ENCODE results near the gene CLBA1.

Gene CLBA1

DNA sequence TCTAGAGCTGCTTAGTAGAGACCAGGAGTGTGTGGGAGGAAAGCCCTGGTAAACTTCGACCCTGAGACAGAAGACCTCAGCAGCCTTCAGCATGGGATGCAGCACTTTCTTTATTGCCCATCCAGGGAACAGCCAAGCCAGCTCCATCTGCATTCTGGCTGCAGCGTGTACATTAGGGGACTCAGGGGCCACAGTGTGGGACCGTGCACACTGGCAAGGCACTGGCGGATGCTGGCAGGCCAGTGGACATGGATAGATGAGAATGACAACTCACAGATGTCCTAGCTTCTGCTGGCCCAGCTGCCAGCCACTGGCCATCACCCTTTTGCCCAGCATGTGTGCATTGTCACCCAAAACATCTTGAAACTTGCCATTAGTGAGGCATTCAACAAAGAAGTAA, 48.4 kb upstream of the CLBA1 start:
- Histone ChIP-seq H3K36me3 (ENCODE audit: insufficient read depth, low read length) (no peaks in the 10 kb centered on the region), H3K27me3 (ENCODE audit: insufficient read depth, low read length, poor library complexity, severe bottlenecking) (no peaks in the 10 kb centered on the region), H3K4me3 (ENCODE audit: low read length, poor library complexity, severe bottlenecking) (no peak overlapping the region), H3K4me2 (ENCODE audit: low read depth, low read length, poor library complexity, severe bottlenecking) (no peak overlapping the region), H2AFZ (ENCODE audit: low read length) (no peak overlapping the region), H3K9me2 (replicated peaks; ENCODE audit: low read depth, low read length) (no peaks in the 10 kb centered on the region), H3K9ac (ENCODE audit: low read depth, low read length, poor library complexity, severe bottlenecking) (no peak overlapping the region), H3K9me3 (ENCODE audit: insufficient read depth, low read depth, low read length) (no peaks in the 10 kb centered on the region), H3K4me1 (ENCODE audit: insufficient read depth, low read length, poor library complexity, severe bottlenecking) (no peaks in the 10 kb centered on the region), H3K79me2 (ENCODE audit: insufficient read depth, low read length) (no peaks in the 10 kb centered on the region), H3F3A (ENCODE audit: low read depth) (no peaks in the 10 kb centered on the region), H4K20me1 (ENCODE audit: insufficient read depth, low read length, poor library complexity, severe bottlenecking) (no peaks in the 10 kb centered on the region)
- TF ChIP-seq EZH2phosphoT487 (IDR thresholded peaks at IDR 0.05; ENCODE audit: borderline replicate concordance) = no peak
- TF ChIP-seq CTCF (conservative IDR thresholded peaks at IDR 0.05; ENCODE audit: low read length) = no peak

DNA sequence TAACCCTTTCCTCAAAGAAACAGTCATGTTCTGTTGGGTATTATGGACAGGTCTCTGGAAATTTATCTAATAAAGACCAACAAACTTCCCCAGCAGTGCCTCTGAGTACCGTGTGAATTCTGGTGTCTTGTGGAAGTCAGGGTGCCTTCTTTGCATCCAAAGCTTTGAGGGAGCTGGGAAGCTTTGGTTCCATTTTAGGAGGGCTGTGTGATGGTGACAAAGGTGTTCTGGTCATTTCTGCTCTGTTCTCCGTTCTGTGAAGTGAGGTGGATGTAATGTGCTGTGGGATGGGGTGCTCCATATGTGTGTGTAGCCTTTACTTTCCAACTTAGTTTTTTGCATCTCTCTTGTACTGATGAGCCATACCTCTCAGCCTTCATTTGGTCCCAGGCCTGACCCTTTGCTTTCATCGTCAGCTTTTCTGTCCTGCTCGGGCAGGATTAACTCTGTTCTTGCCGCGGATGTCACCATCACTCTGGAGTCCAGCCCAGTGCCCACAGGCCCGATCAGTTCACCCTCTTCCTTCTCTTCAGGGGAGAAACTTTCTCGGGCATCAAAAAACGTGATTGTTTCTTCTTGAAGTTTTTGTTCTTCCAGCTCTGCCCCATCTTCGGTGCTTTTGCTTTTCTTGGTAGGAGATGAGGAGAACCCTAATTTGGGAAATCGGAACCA, 47.8 kb upstream of the CLBA1 start:
- Histone ChIP-seq H3F3A (ENCODE audit: low read depth) (no peaks in the 10 kb centered on the region), H3K9me3 (ENCODE audit: insufficient read depth, low read depth, low read length) (no peaks in the 10 kb centered on the region), H3K36me3 (ENCODE audit: insufficient read depth, low read length) (no peaks in the 10 kb centered on the region), H3K9me2 (replicated peaks; ENCODE audit: low read depth, low read length) (no peaks in the 10 kb centered on the region), H3K4me3 (ENCODE audit: low read length, poor library complexity, severe bottlenecking) (no peak overlapping the region), H3K4me2 (ENCODE audit: low read depth, low read length, poor library complexity, severe bottlenecking) (no peak overlapping the region), H3K4me1 (ENCODE audit: insufficient read depth, low read length, poor library complexity, severe bottlenecking) (no peaks in the 10 kb centered on the region), H2AFZ (ENCODE audit: low read length) (no peak overlapping the region), H3K79me2 (ENCODE audit: insufficient read depth, low read length) (no peaks in the 10 kb centered on the region), H3K9ac (ENCODE audit: low read depth, low read length, poor library complexity, severe bottlenecking) (no peak overlapping the region), H3K27me3 (ENCODE audit: insufficient read depth, low read length, poor library complexity, severe bottlenecking) (no peaks in the 10 kb centered on the region), H4K20me1 (ENCODE audit: insufficient read depth, low read length, poor library complexity, severe bottlenecking) (no peaks in the 10 kb centered on the region)
- no peak for TF ChIP-seq CTCF (conservative IDR thresholded peaks at IDR 0.05; ENCODE audit: low read length)
- TF ChIP-seq EZH2phosphoT487 (IDR thresholded peaks at IDR 0.05; ENCODE audit: borderline replicate concordance) = no peak

DNA sequence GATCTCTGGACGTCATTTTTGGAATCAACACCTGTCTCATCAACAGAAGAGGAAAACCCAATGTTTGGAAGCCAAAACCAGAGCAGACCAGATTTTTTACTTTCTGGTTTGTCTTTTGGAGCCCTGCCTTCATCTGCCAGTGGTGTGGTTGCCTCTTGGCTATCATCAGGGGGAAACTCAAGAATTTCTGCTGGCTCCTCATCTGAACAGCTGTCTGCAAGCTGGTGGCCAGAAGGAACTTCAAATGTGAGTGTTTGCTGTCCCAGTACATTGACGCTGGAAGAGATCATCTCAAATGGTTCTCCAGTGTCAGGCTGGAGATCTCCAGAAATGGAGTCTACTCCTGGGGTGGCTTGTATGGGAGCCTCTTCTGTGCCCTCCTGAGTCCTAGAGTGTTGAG, 47.2 kb upstream of the CLBA1 start:
- H3K79me2 ChIP-seq (ENCODE audit: insufficient read depth, low read length) = no peaks in the 10 kb centered on the region
- no peaks in the 10 kb centered on the region for H3K9me3 ChIP-seq (ENCODE audit: insufficient read depth, low read depth, low read length)
- no peaks in the 10 kb centered on the region for H3K36me3 ChIP-seq (ENCODE audit: insufficient read depth, low read length)
- H3F3A ChIP-seq (ENCODE audit: low read depth) = no peaks in the 10 kb centered on the region
- H3K27me3 ChIP-seq (ENCODE audit: insufficient read depth, low read length, poor library complexity, severe bottlenecking) = no peaks in the 10 kb centered on the region
- no peaks in the 10 kb centered on the region for H3K4me1 ChIP-seq (ENCODE audit: insufficient read depth, low read length, poor library complexity, severe bottlenecking)
- no peak overlapping the region for H3K4me2 ChIP-seq (ENCODE audit: low read depth, low read length, poor library complexity, severe bottlenecking)
- no peaks in the 10 kb centered on the region for H4K20me1 ChIP-seq (ENCODE audit: insufficient read depth, low read length, poor library complexity, severe bottlenecking)
- TF ChIP-seq EZH2phosphoT487 (IDR thresholded peaks at IDR 0.05; ENCODE audit: borderline replicate concordance) (no peak), CTCF (conservative IDR thresholded peaks at IDR 0.05; ENCODE audit: low read length) (no peak)
- H3K4me3 ChIP-seq (ENCODE audit: low read length, poor library complexity, severe bottlenecking) = no peak overlapping the region
- H2AFZ ChIP-seq (ENCODE audit: low read length) = no peak overlapping the region
- H3K9me2 ChIP-seq (replicated peaks; ENCODE audit: low read depth, low read length) = no peaks in the 10 kb centered on the region
- no peak overlapping the region for H3K9ac ChIP-seq (ENCODE audit: low read depth, low read length, poor library complexity, severe bottlenecking)

Measured in Loucy (cell line).